ENCODE measurements around the gene ZDHHC18.
A peak's percentile ranks its signal among the peaks of the same experiment; 100 is the strongest.

The ZDHHC18 gene

GRCh38 chr1:26900001-26900814, 73.7 kb downstream of the ZDHHC18 start, which contains the start of gene GPATCH3:
Gene GPATCH3 (minus strand): TSS chr1:26900467. CDS start chr1:26900442, 25 bp downstream.
- peak; percentile 56 for DNase-seq (ENCODE audit: insufficient read length, low spot score)
- peak; percentile 69 for FAIRE-seq
- TF ChIP-seq POLR2A (IDR thresholded peaks at IDR 0.05; ENCODE audit: low read depth, low read length): peak; percentile 75

GRCh38 chr1:26900815-26901511, 74.5 kb downstream of the ZDHHC18 start:
- no peak for DNase-seq (ENCODE audit: insufficient read length, low spot score)
- FAIRE-seq: no peak
- no peak for TF ChIP-seq POLR2A (IDR thresholded peaks at IDR 0.05; ENCODE audit: low read depth, low read length)
